Vagina (tissue), 2 donors: Measurements from ENCODE around the gene SLC25A21. TPM values are rescaled to one million over a fixed set of nuclear protein-coding genes. Genes with fewer than 3 reads are reported as not detected.
"Not testable (repeated sequence)": the region's sequence is repeated elsewhere in the genome, so short reads cannot be mapped to it uniquely, and the experiment has no call there.

ENCODE experiments used
- DNase-seq, 2 donors: peaks; one replicate each; pipeline ENCODE4 v3.0.0-alpha.2; 2017; ENCODE audit errors: extremely low spot score in 2 of 2
- H3K27ac ChIP-seq: fragments of 200-600 bp; sonication (generic); one replicate; pipeline ENCODE4 v1.5.1; 2019
- H3K27me3 ChIP-seq: fragments of 200-600 bp; sonication (generic); one replicate; pipeline ENCODE4 v1.5.1; 2019
- H3K36me3 ChIP-seq, 2 donors: fragments of 200-600 bp; sonication (generic); one replicate each; pipeline ENCODE4 v1.5.1; 2017 to 2019
- H3K4me1 ChIP-seq: fragments of 200-600 bp; sonication (generic); one replicate; pipeline ENCODE4 v1.5.1; 2019
- H3K4me3 ChIP-seq, 2 donors: fragments of 200-600 bp; sonication (generic); 1 replicate in 1 of 2; 2 replicates in 1 of 2; pipeline ENCODE4 v1.5.1; 2016 to 2019
- H3K9me3 ChIP-seq: fragments of 200-600 bp; sonication (generic); one replicate; pipeline ENCODE4 v1.5.1; 2019
- CTCF ChIP-seq, 3 experiments: fragments of 450-650 bp in 2 of 3; fragments of 200-600 bp in 1 of 3; sonication (generic) in 1 of 3; IDR thresholded peaks; one replicate each; pipeline ENCODE4 v1.5.1; 2017 to 2019; ENCODE audit warnings: antibody characterized with exemption in 3 of 3, mild to moderate bottlenecking in 2 of 3, moderate library complexity in 2 of 3
- POLR2A ChIP-seq, 2 donors: fragments of 450-650 bp; IDR thresholded peaks; one replicate each; pipeline ENCODE4 v1.6.1; 2017; ENCODE audit warnings: antibody characterized with exemption in 2 of 2, mild to moderate bottlenecking in 2 of 2, moderate library complexity in 2 of 2
- POLR2AphosphoS5 ChIP-seq, 2 donors: sonication (generic); formaldehyde crosslinking; IDR thresholded peaks; one replicate each; pipeline ENCODE4 v1.9.0; 2017; ENCODE audit warnings: antibody characterized with exemption in 2 of 2, mild to moderate bottlenecking in 2 of 2, low read depth in 1 of 2; ENCODE audit not compliant: insufficient read depth in 1 of 2
- intact Hi-C: fragments of 100-400 bp; cut with DNase I; formaldehyde crosslinking; loops from one replicate; pipeline ENCODE4 v1.15.1; 2023
- total RNA-seq: library from RNA; depleted of rRNA; stranded (reverse); fragments of >200 nt; gene quantifications from one replicate; pipeline ENCODE4 v1.2.3, GENCODE V29; 2016

SLC25A21 gene
- total RNA-seq, result 0.49 TPM

DNA sequence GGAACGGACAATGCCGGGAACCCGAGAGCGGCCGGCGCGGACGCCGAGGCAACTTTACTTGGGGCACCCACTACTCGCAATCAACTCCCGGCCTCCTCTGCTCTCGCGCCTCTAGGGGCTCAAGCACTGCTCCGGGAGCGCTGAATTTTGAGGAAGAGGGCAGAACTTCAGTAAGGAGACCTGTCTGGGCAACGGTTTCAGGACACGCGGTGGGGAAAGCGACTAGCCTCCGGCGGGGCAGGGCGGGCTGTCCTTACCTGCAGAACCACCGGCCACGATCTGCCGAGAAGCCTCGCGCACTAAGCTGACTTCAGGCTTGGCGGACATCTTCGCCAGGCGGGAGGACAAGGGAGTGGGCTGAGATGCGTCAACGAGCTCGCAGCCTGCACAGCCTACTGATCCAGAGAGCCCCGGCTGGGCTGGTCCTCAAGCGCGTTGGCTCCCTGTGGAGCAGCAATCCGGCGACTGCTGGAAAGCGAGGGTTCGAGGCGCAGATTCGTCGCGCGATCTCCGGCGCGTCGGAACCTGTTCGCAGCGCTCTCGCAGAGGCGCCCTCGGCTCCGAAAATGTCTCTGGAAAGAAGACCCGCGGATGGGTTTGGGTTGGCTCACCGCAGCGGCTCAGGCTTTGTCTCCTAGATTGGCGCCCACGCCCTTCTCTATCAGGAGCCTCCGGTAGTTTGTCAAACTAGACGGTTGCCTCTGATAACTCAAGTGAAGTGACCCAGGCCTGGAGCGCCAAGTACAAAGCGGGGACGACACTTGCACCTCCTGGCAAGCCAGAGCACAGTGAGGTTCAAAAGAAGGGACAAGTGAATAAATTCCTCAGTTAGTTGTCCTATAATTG is at the start of gene SLC25A21:
Gene SLC25A21, minus strand, starts transcription at position 583 of the 846 bp plus-strand sequence.
- DNase-seq, result peak in 1 of 2 donors; percentile 88
- intact Hi-C loops, result no loop called here

DNA sequence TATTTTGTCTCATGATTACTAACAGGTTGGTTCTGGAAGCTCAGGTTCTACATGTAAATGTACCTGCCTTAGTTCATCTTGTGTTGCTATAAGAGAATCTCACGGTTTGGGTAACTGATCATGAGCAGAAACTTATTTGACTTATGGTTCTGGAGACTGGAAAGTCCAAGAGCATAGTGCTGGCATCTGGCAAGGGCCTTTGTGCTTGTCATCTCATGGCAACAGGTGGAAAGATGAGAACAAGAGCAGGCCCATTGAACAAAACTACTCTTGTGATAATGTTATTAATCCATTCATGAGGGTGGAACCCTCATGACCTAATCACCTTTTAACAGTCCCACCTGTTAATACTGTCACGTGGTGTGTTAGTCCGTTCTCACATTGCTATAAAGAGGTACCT is 48.7 kb upstream of the SLC25A21 start:
- Histone ChIP-seq H3K4me3 (no peak overlapping the region), H3K27ac (no peak overlapping the region), H3K36me3 (no peaks in the 10 kb centered on the region), H3K4me1 (no peaks in the 10 kb centered on the region), H3K27me3 (no peaks in the 10 kb centered on the region), H3K9me3 (peaks cover 10% of the 10 kb centered on the region)
- no peak for DNase-seq
- intact Hi-C loops, result loop anchor here (5.0 kb wide), 1 partner anchor 1906 kb away; no protein-coding TSS in a partner anchor
- no peak for TF ChIP-seq POLR2A (IDR thresholded peaks at IDR 0.05)
- no peak for TF ChIP-seq POLR2AphosphoS5 (IDR thresholded peaks at IDR 0.05; ENCODE audit: insufficient read depth in 1 of 2, low read depth in 1 of 2)
- TF ChIP-seq CTCF (IDR thresholded peaks at IDR 0.05), result no peak

More for the DNA sequence above, at the start of gene SLC25A21:
- Histone ChIP-seq H3K4me3 (peak within 1 kb of the TSS; percentile 58 to 59), H3K9me3 (no peaks in the 10 kb centered on the region), H3K27me3 (no peaks in the 10 kb centered on the region), H3K36me3 (no peaks in the 10 kb centered on the region), H3K4me1 (peaks cover 9% of the 10 kb centered on the region), H3K27ac (peak within 1 kb of the TSS; percentile 85)
- peak; percentile 12 to 75 for TF ChIP-seq POLR2AphosphoS5 (IDR thresholded peaks at IDR 0.05; ENCODE audit: insufficient read depth in 1 of 2, low read depth in 1 of 2)
- TF ChIP-seq CTCF (IDR thresholded peaks at IDR 0.05), result no peak
- no peak for TF ChIP-seq POLR2A (IDR thresholded peaks at IDR 0.05)

DNA sequence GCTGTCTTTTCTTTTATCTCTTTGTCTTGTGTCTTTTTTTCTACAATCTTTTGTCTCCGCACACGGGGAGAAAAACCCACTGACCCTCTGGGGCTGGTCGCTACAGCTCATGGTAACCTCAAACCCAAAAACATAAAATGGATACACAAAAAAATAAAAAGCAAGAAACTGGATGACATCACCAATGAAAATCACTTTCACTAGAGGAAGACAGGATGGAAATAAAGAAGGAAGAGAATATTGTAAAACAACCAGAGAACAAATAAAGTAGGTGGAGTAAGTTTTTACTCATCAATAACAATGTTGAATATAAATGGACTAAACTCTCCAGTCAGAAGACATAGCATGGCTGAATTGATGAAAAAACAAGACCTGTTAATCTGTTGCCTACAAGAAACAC is 42.9 kb upstream of the SLC25A21 start:
- H3K27ac ChIP-seq, result no peak overlapping the region
- no peaks in the 10 kb centered on the region for H3K4me1 ChIP-seq
- no peak overlapping the region for H3K4me3 ChIP-seq
- H3K36me3 ChIP-seq, result no peaks in the 10 kb centered on the region
- no peaks in the 10 kb centered on the region for H3K27me3 ChIP-seq
- no peaks in the 10 kb centered on the region for H3K9me3 ChIP-seq
- TF ChIP-seq POLR2A (IDR thresholded peaks at IDR 0.05), result no peak
- TF ChIP-seq CTCF (IDR thresholded peaks at IDR 0.05), result no peak
- TF ChIP-seq POLR2AphosphoS5 (IDR thresholded peaks at IDR 0.05; ENCODE audit: insufficient read depth in 1 of 2, low read depth in 1 of 2), result no peak
- DNase-seq, result no peak
- intact Hi-C loops, result no loop called here

DNA sequence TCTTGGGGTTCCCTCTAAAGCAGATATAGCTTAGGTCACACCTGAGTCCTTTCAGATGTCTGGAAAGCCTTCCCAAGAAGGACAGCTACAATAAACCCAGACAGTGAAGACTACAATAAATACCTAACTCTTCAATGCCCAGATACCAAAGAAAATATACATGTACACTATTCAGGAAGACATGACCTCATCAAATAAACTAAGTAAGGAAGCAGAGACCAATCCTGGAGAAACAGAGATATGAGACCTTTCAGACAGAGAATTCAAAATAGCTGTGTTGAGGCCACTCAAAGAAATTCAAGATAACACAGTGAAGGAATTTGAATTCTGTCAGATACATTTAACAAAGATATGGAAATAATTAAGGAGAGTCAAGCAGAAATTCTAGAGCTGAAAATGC is 40.6 kb upstream of the SLC25A21 start:
- intact Hi-C loops, result no loop called here
- Histone ChIP-seq H3K27me3 (no peaks in the 10 kb centered on the region), H3K4me3 (no peak overlapping the region), H3K36me3 (no peaks in the 10 kb centered on the region), H3K4me1 (no peaks in the 10 kb centered on the region), H3K9me3 (no peaks in the 10 kb centered on the region), H3K27ac (no peak overlapping the region)
- no peak for TF ChIP-seq POLR2AphosphoS5 (IDR thresholded peaks at IDR 0.05; ENCODE audit: insufficient read depth in 1 of 2, low read depth in 1 of 2)
- no peak for TF ChIP-seq CTCF (IDR thresholded peaks at IDR 0.05)
- no peak for TF ChIP-seq POLR2A (IDR thresholded peaks at IDR 0.05)
- no peak for DNase-seq

DNA sequence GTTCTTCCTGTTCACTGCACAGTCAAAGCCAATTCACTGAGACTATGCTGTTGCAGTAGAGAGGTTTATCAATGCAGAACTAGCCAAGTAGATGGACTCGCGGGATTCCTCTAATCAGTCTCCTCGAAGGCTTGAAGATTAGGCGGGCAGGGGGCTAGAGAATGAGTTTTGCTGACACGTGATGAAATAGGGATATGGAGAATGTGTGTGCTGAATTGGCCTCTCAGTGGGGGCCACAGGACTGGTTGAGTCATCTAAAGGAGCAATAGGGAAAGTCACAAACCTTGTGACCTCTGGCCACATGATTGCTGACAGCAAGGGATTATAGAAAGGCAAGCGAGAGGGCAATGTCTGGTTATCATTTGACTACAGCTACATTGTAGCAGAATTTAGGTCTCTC is 38.0 kb upstream of the SLC25A21 start:
- no peak overlapping the region for H3K27ac ChIP-seq
- no peak overlapping the region for H3K4me3 ChIP-seq
- no peak for TF ChIP-seq CTCF (IDR thresholded peaks at IDR 0.05)
- no peaks in the 10 kb centered on the region for H3K9me3 ChIP-seq
- no peaks in the 10 kb centered on the region for H3K36me3 ChIP-seq
- H3K4me1 ChIP-seq, result no peaks in the 10 kb centered on the region
- H3K27me3 ChIP-seq, result no peaks in the 10 kb centered on the region
- no peak for DNase-seq
- intact Hi-C loops, result no loop called here

GRCh38 chr14:37209617-37210016 is 37.2 kb upstream of the SLC25A21 start:
- H3K27ac ChIP-seq, H3K4me3 ChIP-seq, intact Hi-C loops, H3K36me3 ChIP-seq, H3K27me3 ChIP-seq, H3K9me3 ChIP-seq, DNase-seq, H3K4me1 ChIP-seq: not testable (repeated sequence)

DNA sequence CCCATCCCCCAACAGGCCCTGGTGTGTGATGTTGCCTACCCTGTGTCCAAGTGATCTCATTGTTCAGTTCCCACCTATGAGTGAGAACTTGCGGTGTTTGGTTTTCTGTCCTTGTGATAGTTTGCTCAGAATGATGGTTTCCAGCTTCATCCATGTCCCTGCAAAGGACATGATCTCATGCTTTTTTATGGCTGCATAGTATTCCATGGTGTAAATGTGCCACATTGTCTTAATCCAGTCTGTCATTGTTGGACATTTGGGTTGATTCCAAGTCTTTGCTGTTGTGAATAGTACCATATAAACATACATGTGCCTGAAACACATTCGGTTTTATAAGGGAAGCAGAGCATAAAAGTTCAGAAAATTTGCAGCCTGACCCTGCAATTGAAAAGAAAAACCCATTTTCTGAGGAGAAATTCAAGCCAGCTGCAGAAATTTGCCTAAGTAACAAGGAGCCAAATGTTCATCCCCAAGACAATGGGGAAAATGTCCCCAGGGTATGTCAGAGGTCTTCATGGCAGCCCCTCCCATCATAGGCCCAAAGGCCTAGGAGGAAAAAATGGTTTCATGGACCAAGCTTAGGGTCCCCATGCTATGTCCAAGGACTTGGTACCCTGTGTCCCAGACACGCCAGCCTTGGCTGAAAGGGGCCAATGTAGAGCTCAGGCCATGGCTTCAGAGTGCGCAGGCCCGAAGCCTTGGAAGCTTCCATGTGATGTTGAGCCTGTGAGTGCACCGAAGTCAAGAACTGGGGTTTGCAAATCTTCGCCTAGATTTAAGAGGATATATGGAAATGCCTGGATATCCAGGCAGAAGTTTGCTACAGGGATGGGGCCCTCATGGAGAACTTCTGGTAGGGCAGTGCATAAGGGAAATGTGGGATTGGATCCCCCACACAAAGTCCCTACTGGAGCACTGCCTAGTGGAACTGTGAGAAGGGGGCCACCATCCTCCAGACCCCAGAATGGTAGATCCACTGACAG is 33.5 kb upstream of the SLC25A21 start:
- H3K4me1 ChIP-seq, H3K36me3 ChIP-seq, H3K4me3 ChIP-seq, intact Hi-C loops, H3K27ac ChIP-seq, H3K27me3 ChIP-seq, DNase-seq, H3K9me3 ChIP-seq: not testable (repeated sequence)
